ENCODE data around the gene PTPRA. TPM values are rescaled to one million over a fixed set of nuclear protein-coding genes. Genes with fewer than 3 reads are reported as not detected.

Gene PTPRA
- total and polyA plus RNA-seq, 2 of the 13 experiments (the other 11 are each of a cell fraction or from before 2014, with no cell fraction given), result 47.2 to 127 TPM

DNA sequence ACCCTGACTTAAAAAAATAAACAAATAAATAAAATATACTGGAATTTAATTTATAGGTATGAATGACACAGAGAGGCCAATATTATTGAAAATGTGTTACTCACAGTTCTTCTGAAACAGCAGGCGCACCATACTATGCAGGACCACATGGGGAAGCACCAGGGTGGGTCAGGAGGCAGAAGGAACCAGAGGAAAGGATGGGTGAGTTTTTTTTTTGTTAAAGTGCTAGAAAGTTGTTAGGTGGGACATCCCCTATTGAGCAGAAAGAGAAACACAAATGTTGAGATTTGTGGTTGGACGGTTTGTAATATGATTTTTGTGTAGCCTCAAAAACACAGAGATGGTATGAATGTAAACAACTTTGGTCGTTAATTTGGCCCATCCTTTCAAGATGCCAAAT, 26.0 kb downstream of the PTPRA start:
- no peak for TF ChIP-seq HNRNPK (IDR thresholded peaks at IDR 0.05; ENCODE audit: low read depth, low read length, poor library complexity, severe bottlenecking)
- no peak for TF ChIP-seq ZBTB7A (CRISPR knock-in tag; IDR thresholded peaks at IDR 0.05)
- no peak for TF ChIP-seq ETV6 (CRISPR knock-in tag; conservative IDR thresholded peaks at IDR 0.05)
- TF ChIP-seq SP140L (CRISPR knock-in tag; IDR thresholded peaks at IDR 0.05; ENCODE audit: borderline replicate concordance), result no peak
- Histone ChIP-seq H3K79me2 (ENCODE audit: insufficient read depth, low read length) (peaks cover 46% of the 10 kb centered on the region), H3K9me3 (ENCODE audit: low read length) (0 out of 2 replicates have a peak, but pooled peaks cover 3% of the 10 kb centered on the region), H3K4me1 (ENCODE audit: insufficient read depth, low read length) (no peaks in the 10 kb centered on the region), H4K20me1 (ENCODE audit: insufficient read depth, low read length) (no peaks in the 10 kb centered on the region), H3K36me3 (replicated peaks in 1 of 2; ENCODE audit: control insufficient read depth in 1 of 2, insufficient read depth in 2 of 2, low read length in 2 of 2) (no peaks in the 10 kb centered on the region), H3K27me3 (ENCODE audit: control insufficient read depth in 1 of 2, insufficient read depth in 2 of 2, low read length in 2 of 2) (no peaks in the 10 kb centered on the region), H3K9ac (ENCODE audit: insufficient read depth, low read depth, low read length) (no peak overlapping the region), H2AFZ (ENCODE audit: low read length) (no peak overlapping the region), H3K4me3 (replicated peaks in 1 of 3; ENCODE audit: insufficient read depth in 1 of 3, low read depth in 2 of 3, low read length in 3 of 3) (no peak overlapping the region), H3K4me2 (ENCODE audit: low read depth, low read length) (no peak overlapping the region), H3K27ac (ENCODE audit: extremely low read length, insufficient read depth, low read length) (no peak overlapping the region)
- FAIRE-seq (no peak), DNase-seq (ENCODE audit: low spot score) (no peak), ATAC-seq (no peak)
- no TSS peak for BruUV-seq (replicated peaks)
- intact Hi-C loops (cut with micrococcal nuclease; ENCODE audit: unreplicated experiment) (no loop called here), in situ Hi-C loops (cut with HindIII; ENCODE audit: extremely low pct_ligation_motif_present, low pct_unique_long_range_greater_than_20kb) (no loop called here)
- WGBS (ENCODE audit: low lambda C conversion rate), result 96% methylated on average over 3 of the region's 3 CpGs
- CTCF ChIA-PET (ENCODE audit: low intra/inter-chr PET ratio, low total read pairs), result no interaction called here
- POLR2A ChIA-PET, result no interaction called here

DNA sequence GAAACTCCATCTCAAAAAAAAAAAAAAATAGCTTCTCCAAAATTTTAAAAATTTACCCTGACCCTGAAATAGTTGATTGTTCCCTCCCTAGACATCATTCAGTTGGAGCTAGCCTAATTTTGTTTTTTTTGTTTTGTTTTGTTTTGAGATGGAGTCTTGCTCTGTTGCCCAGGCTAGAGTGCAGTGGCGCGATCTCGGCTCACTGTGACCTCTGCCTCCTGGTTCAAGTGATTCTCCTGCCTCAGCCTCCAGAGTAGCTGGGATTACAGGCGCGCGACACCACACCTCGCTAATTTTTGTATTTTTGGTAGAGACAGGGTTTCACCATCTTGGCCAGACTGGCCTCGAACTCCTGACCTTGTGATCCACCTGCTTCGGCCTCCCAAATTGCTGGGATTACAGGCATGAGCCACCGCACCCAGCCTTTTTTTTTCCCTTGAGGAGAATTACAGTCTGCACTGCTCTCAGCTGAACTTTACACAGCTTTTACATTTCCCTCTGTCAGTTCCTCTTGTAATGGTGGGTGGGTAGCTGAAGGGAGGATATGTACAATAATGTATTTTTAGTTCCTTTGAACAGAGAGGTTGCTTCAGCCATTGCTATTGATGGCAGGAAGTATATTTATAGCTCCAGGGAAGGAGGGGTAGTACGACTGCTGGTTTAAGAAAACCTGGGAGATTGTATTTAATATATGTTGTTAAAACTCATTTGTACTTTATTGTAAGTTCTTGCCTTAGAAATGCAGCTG, 27.7 kb downstream of the PTPRA start:
- in situ Hi-C loops (cut with HindIII; ENCODE audit: extremely low pct_ligation_motif_present, low pct_unique_long_range_greater_than_20kb), result no loop called here
- no peaks in the 10 kb centered on the region for H3K4me1 ChIP-seq (ENCODE audit: insufficient read depth, low read length)
- H3K9me3 ChIP-seq (ENCODE audit: low read length), result no peaks in the 10 kb centered on the region
- no peak for ATAC-seq
- no peak for DNase-seq (ENCODE audit: low spot score)
- no peaks in the 10 kb centered on the region for H4K20me1 ChIP-seq (ENCODE audit: insufficient read depth, low read length)
- H3K27ac ChIP-seq (ENCODE audit: extremely low read length, insufficient read depth, low read length), result no peak overlapping the region
- H3K27me3 ChIP-seq (ENCODE audit: control insufficient read depth in 1 of 2, insufficient read depth in 2 of 2, low read length in 2 of 2), result no peaks in the 10 kb centered on the region
- intact Hi-C loops (cut with micrococcal nuclease; ENCODE audit: unreplicated experiment), result no loop called here
- CTCF ChIA-PET (ENCODE audit: low intra/inter-chr PET ratio, low total read pairs), result no interaction called here
- no peak for FAIRE-seq
- POLR2A ChIA-PET, result no interaction called here
- H3K4me3 ChIP-seq (replicated peaks in 1 of 3; ENCODE audit: insufficient read depth in 1 of 3, low read depth in 2 of 3, low read length in 3 of 3), result no peak overlapping the region
- no peak overlapping the region for H3K9ac ChIP-seq (ENCODE audit: insufficient read depth, low read depth, low read length)
- WGBS (ENCODE audit: low lambda C conversion rate), result 95% methylated on average over 11 of the region's 11 CpGs
- H2AFZ ChIP-seq (ENCODE audit: low read length), result no peak overlapping the region
- H3K4me2 ChIP-seq (ENCODE audit: low read depth, low read length), result no peak overlapping the region
- no peak for TF ChIP-seq ZNF24 (IDR thresholded peaks at IDR 0.05)
- TF ChIP-seq ZNF572 (CRISPR knock-in tag; IDR thresholded peaks at IDR 0.05), result no peak
- TF ChIP-seq, protein P1, sequence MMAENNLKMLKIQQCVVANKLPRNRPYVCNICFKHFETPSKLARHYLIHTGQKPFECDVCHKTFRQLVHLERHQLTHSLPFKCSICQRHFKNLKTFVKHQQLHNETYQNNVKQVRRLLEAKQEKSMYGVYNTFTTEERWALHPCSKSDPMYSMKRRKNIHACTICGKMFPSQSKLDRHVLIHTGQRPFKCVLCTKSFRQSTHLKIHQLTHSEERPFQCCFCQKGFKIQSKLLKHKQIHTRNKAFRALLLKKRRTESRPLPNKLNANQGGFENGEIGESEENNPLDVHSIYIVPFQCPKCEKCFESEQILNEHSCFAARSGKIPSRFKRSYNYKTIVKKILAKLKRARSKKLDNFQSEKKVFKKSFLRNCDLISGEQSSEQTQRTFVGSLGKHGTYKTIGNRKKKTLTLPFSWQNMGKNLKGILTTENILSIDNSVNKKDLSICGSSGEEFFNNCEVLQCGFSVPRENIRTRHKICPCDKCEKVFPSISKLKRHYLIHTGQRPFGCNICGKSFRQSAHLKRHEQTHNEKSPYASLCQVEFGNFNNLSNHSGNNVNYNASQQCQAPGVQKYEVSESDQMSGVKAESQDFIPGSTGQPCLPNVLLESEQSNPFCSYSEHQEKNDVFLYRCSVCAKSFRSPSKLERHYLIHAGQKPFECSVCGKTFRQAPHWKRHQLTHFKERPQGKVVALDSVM (CRISPR knock-in tag; IDR thresholded peaks at IDR 0.05), result 0 out of 2 replicates have a peak, but pooled peaks have one; percentile 16
- TF ChIP-seq ZNF121 (CRISPR knock-in tag; IDR thresholded peaks at IDR 0.05), result peak; percentile 60; the same call in 1 of the 2 replicates
- TF ChIP-seq, protein P2, sequence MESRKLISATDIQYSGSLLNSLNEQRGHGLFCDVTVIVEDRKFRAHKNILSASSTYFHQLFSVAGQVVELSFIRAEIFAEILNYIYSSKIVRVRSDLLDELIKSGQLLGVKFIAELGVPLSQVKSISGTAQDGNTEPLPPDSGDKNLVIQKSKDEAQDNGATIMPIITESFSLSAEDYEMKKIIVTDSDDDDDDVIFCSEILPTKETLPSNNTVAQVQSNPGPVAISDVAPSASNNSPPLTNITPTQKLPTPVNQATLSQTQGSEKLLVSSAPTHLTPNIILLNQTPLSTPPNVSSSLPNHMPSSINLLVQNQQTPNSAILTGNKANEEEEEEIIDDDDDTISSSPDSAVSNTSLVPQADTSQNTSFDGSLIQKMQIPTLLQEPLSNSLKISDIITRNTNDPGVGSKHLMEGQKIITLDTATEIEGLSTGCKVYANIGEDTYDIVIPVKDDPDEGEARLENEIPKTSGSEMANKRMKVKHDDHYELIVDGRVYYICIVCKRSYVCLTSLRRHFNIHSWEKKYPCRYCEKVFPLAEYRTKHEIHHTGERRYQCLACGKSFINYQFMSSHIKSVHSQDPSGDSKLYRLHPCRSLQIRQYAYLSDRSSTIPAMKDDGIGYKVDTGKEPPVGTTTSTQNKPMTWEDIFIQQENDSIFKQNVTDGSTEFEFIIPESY (CRISPR knock-in tag; IDR thresholded peaks at IDR 0.05), result 0 out of 2 replicates have a peak, but pooled peaks have one; percentile 33
- peaks cover 43% of the 10 kb centered on the region for H3K79me2 ChIP-seq (ENCODE audit: insufficient read depth, low read length)
- H3K36me3 ChIP-seq (replicated peaks in 1 of 2; ENCODE audit: control insufficient read depth in 1 of 2, insufficient read depth in 2 of 2, low read length in 2 of 2), result no peaks in the 10 kb centered on the region
- no TSS peak for BruUV-seq (replicated peaks)
